Measurements from ENCODE around the gene IDE. TPM values are rescaled to one million over a fixed set of nuclear protein-coding genes. Genes with fewer than 3 reads are reported as not detected.
"Not testable (repeated sequence)": the region's sequence is repeated elsewhere in the genome, so short reads cannot be mapped to it uniquely, and the experiment has no call there.

The IDE gene
- total RNA-seq, 4 donors from 2014 or later, result 22.1 to 32.9 (median 24.4) TPM

GRCh38 chr10:92440578-92440977 is 133.3 kb downstream of the IDE start:
- no peak overlapping the region for H3K4me3 ChIP-seq
- intact Hi-C loops (cut with DNase I; ENCODE audit: low total_unique reads), result no loop called here
- H3K36me3 ChIP-seq, result no peaks in the 10 kb centered on the region
- in situ Hi-C loops (cut with MboI; ENCODE audit: low pct_ligation_motif_present in 1 of 4, low pct_unique_long_range_greater_than_20kb in 1 of 4, low sequenced_read_pairs in 3 of 4), result no loop called here
- H3K27ac ChIP-seq, result no peak overlapping the region
- H3K9me3 ChIP-seq, result no peaks in the 10 kb centered on the region
- 91 to 95% methylated on average over 5 of the region's 5 CpGs for WGBS, 2 donors (ENCODE audit: low coverage in 1 of 2)
- DNase-seq, result no peak
- TF ChIP-seq POLR2A (IDR thresholded peaks at IDR 0.05), result no peak
- no peak for TF ChIP-seq EP300 (IDR thresholded peaks at IDR 0.05; ENCODE audit: low read depth)
- TF ChIP-seq CTCF (IDR thresholded peaks at IDR 0.05), result no peak
- no peak for TF ChIP-seq POLR2AphosphoS5 (IDR thresholded peaks at IDR 0.05)
- H3K4me1 ChIP-seq, result no peaks in the 10 kb centered on the region
- no peaks in the 10 kb centered on the region for H3K27me3 ChIP-seq

- Histone ChIP-seq H3K36me3 (no peaks in the 10 kb centered on the region), H3K9me3 (no peaks in the 10 kb centered on the region), H3K4me3 (no peak overlapping the region), H3K27me3 (no peaks in the 10 kb centered on the region), H3K4me1 (no peaks in the 10 kb centered on the region), H3K27ac (no peak overlapping the region)
- intact Hi-C loops (cut with DNase I; ENCODE audit: low total_unique reads) (no loop called here), in situ Hi-C loops (cut with MboI; ENCODE audit: low pct_ligation_motif_present in 1 of 4, low pct_unique_long_range_greater_than_20kb in 1 of 4, low sequenced_read_pairs in 3 of 4) (loop anchor here in 3 of 4 donors (10.0 kb wide), 1 partner anchor 353 kb away; no protein-coding TSS in a partner anchor)
- DNase-seq, result no peak
- WGBS, 2 donors (ENCODE audit: low coverage in 1 of 2), result 92 to 94% methylated on average over 5 to 6 of the region's 6 CpGs
- TF ChIP-seq POLR2A (IDR thresholded peaks at IDR 0.05), result no peak
- no peak for TF ChIP-seq CTCF (IDR thresholded peaks at IDR 0.05)
- TF ChIP-seq EP300 (IDR thresholded peaks at IDR 0.05; ENCODE audit: low read depth), result no peak
- no peak for TF ChIP-seq POLR2AphosphoS5 (IDR thresholded peaks at IDR 0.05)
Observed at GRCh38 chr10:92438220-92438619, 135.7 kb downstream of the IDE start.

- H3K9me3 ChIP-seq, result no peaks in the 10 kb centered on the region
- H3K27ac ChIP-seq, result no peak overlapping the region
- H3K27me3 ChIP-seq, result no peaks in the 10 kb centered on the region
- H3K4me3 ChIP-seq, result no peak overlapping the region
- intact Hi-C loops (cut with DNase I; ENCODE audit: low total_unique reads) (no loop called here), in situ Hi-C loops (cut with MboI; ENCODE audit: low pct_ligation_motif_present in 1 of 4, low pct_unique_long_range_greater_than_20kb in 1 of 4, low sequenced_read_pairs in 3 of 4) (loop anchor here in 3 of 4 donors (10.0 kb wide), 1 partner anchor 352 kb away; no protein-coding TSS in a partner anchor)
- TF ChIP-seq POLR2A (IDR thresholded peaks at IDR 0.05), result no peak
- H3K36me3 ChIP-seq, result no peaks in the 10 kb centered on the region
- no peaks in the 10 kb centered on the region for H3K4me1 ChIP-seq
- no peak for DNase-seq
- 89% methylated on average over 5 of the region's 5 CpGs; no CpG with 5 or more reads in 1 of the 2 donors for WGBS, 2 donors (ENCODE audit: low coverage in 1 of 2)
Observed at GRCh38 chr10:92436611-92437010, 137.3 kb downstream of the IDE start.

- H3K27me3 ChIP-seq; H3K9me3 ChIP-seq; H3K4me1 ChIP-seq; H3K36me3 ChIP-seq; DNase-seq; intact Hi-C loops (cut with DNase I; ENCODE audit: low total_unique reads); H3K4me3 ChIP-seq; H3K27ac ChIP-seq: not testable (repeated sequence)
- in situ Hi-C loops (cut with MboI; ENCODE audit: low pct_ligation_motif_present in 1 of 4, low pct_unique_long_range_greater_than_20kb in 1 of 4, low sequenced_read_pairs in 3 of 4), result loop anchor here in 3 of 4 donors (10.0 kb wide), 1 partner anchor 351 kb away; no protein-coding TSS in a partner anchor
- WGBS, 2 donors (ENCODE audit: low coverage in 1 of 2), result 86% methylated on average over 5 of the region's 5 CpGs; no CpG with 5 or more reads in 1 of the 2 donors
Observed at GRCh38 chr10:92436065-92436464, 137.8 kb downstream of the IDE start.

- TF ChIP-seq POLR2AphosphoS5 (IDR thresholded peaks at IDR 0.05) (no peak), CTCF (IDR thresholded peaks at IDR 0.05) (no peak), EP300 (IDR thresholded peaks at IDR 0.05; ENCODE audit: low read depth) (no peak), POLR2A (IDR thresholded peaks at IDR 0.05) (no peak)
- intact Hi-C loops (cut with DNase I; ENCODE audit: low total_unique reads), result loop anchor here (5.0 kb wide), 2 partner anchors 217 to 347 kb away; no protein-coding TSS in a partner anchor
- no peak for DNase-seq
Observed at GRCh38 chr10:92434385-92434784, 139.5 kb downstream of the IDE start.

More at GRCh38 chr10:92434385-92434784, 139.5 kb downstream of the IDE start:
- Histone ChIP-seq H3K4me3 (no peak overlapping the region), H3K36me3 (no peaks in the 10 kb centered on the region), H3K27me3 (no peaks in the 10 kb centered on the region), H3K9me3 (no peaks in the 10 kb centered on the region), H3K27ac (no peak overlapping the region), H3K4me1 (no peaks in the 10 kb centered on the region)
- in situ Hi-C loops (cut with MboI; ENCODE audit: low pct_ligation_motif_present in 1 of 4, low pct_unique_long_range_greater_than_20kb in 1 of 4, low sequenced_read_pairs in 3 of 4), result loop anchor here (5.0 to 10.0 kb wide), 2 partner anchors 350 to 352 kb away; no protein-coding TSS in a partner anchor
- WGBS, 2 donors (ENCODE audit: low coverage in 1 of 2), result 90% methylated on average over 2 to 4 of the region's 4 CpGs

Measured in transverse colon (tissue), 4 donors.